GM13976 (cell line): Measurements from ENCODE around the gene RCAN2.

Experiments used
- DNase-seq: peaks from one replicate; pipeline ENCODE4 v3.0.0; 2012; ENCODE audit warnings: low spot score
- in situ Hi-C: fragments of 300-500 bp; cut with MboI; formaldehyde crosslinking; loops from one replicate; pipeline ENCODE4 v1.12.0; 2022; ENCODE audit warnings: low sequenced_read_pairs, mixed read lengths, inconsistent platforms; ENCODE audit not compliant: unreplicated experiment
- TF ChIP-seq, protein P1 (sequence below): IDR thresholded peaks from 2 replicates; pipeline ENCODE4 v1.5.1; 2012; ENCODE audit warnings: borderline replicate concordance, mild to moderate bottlenecking; ENCODE audit not compliant: insufficient read depth; ENCODE audit errors: extremely low read depth, missing control alignments, control extremely low read depth

Gene RCAN2

GRCh38 chr6:46331461-46331860 lies 159.8 kb downstream of the RCAN2 start:
- TF ChIP-seq, protein P1, sequence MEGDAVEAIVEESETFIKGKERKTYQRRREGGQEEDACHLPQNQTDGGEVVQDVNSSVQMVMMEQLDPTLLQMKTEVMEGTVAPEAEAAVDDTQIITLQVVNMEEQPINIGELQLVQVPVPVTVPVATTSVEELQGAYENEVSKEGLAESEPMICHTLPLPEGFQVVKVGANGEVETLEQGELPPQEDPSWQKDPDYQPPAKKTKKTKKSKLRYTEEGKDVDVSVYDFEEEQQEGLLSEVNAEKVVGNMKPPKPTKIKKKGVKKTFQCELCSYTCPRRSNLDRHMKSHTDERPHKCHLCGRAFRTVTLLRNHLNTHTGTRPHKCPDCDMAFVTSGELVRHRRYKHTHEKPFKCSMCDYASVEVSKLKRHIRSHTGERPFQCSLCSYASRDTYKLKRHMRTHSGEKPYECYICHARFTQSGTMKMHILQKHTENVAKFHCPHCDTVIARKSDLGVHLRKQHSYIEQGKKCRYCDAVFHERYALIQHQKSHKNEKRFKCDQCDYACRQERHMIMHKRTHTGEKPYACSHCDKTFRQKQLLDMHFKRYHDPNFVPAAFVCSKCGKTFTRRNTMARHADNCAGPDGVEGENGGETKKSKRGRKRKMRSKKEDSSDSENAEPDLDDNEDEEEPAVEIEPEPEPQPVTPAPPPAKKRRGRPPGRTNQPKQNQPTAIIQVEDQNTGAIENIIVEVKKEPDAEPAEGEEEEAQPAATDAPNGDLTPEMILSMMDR: no peak
- in situ Hi-C loops: no loop called here
- no peak for DNase-seq

- no peak for DNase-seq
- TF ChIP-seq, protein P1: no peak
- in situ Hi-C loops: no loop called here
Measured at GRCh38 chr6:46329568-46329967, 161.7 kb downstream of the RCAN2 start.

GRCh38 chr6:46327779-46328178 lies 163.5 kb downstream of the RCAN2 start:
- TF ChIP-seq, protein P1: no peak
- in situ Hi-C loops: no loop called here
- DNase-seq: no peak

DNA sequence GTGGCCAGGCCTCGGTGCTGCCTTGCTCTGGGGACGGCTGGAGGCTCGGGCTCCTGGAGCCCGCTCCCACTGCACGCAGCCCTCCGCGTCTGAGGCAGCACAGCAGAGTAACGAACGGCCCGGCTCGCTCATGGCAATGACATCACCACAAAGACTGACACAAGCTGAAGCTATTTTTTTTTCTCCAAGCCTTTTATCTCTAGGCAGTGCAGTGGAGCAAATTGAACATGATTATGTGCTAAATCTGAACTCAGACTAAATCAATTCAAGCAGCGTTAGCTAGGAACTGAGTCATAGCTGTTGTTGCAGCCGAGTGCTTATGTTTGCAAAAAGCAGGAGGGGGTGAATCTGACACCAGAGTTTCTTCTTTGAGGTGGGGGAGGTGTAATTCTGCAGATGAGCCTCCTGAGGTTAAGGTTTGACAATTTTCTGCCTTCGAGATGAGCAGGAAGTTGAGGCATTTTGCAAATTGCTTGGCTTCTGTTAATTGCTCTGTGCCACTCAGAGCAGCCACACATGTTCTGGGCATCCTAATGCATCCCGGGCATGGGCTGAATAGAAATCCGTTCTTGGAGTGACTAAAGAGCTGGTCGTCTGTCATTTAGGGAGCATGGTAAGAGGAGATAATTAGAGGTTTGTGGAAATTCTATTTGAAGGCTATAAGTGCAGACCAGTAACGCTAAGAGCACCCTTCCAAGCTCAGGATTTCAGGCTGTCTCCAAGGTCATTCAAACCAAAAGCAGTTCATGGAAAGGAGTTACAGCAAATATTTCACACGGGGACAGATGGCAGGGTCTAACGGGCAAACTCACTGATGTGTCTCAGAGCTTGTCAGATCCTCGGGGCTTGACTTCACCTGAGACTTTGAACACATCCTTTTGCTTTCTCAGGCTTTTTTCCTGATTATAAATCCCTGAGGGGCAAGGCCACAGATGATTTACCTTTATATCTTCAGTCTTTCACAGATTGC lies 165.4 kb downstream of the RCAN2 start:
- peak; percentile 20 for DNase-seq
- TF ChIP-seq, protein P1: no peak
- in situ Hi-C loops: no loop called here

GRCh38 chr6:46324706-46325105 lies 166.5 kb downstream of the RCAN2 start:
- TF ChIP-seq, protein P1: no peak
- in situ Hi-C loops: no loop called here
- no peak for DNase-seq

- DNase-seq: no peak
- TF ChIP-seq, protein P1: no peak
- in situ Hi-C loops: no loop called here
Measured at GRCh38 chr6:46323966-46324622, 167.2 kb downstream of the RCAN2 start.
